Posterior vena cava (tissue), 2 donors: ENCODE measurements around the gene BTN3A1. TPM values are rescaled to one million over a fixed set of nuclear protein-coding genes. Genes with fewer than 3 reads are reported as not detected.
"Not testable (repeated sequence)": the region's sequence is repeated elsewhere in the genome, so short reads cannot be mapped to it uniquely, and the experiment has no call there.

ENCODE experiments used
- DNase-seq: peaks from one replicate; pipeline ENCODE4 v3.0.0-alpha.2; 2020; ENCODE audit warnings: low spot score
- intact Hi-C, 2 donors: fragments of 100-400 bp; cut with DNase I; formaldehyde crosslinking; loops; one replicate each; pipeline versions ENCODE4 v1.14.1 to v1.14.2; 2022 to 2023
- long read RNA-seq, 2 donors: library from polyadenylated mRNA; unstranded; transcript quantifications; one replicate each; pipeline ENCODE4 v2.0.0, GENCODE V29; 2020 to 2021
- total RNA-seq, 2 donors: library from RNA; stranded (reverse); fragmentation: NEBNext Ultra II Directional; extraction: Animal tissue kit (Norgen Biotek cat#: 25700); gene quantifications; one replicate each; pipeline ENCODE4 v1.2.1, GENCODE V29; 2021
- donor health status: DM: yes; HTN: yes; CAD: no.
- donor health status: DM: yes; HTN: yes; CAD: no.

BTN3A1 gene
- total RNA-seq = 10 to 100 TPM in 1 of 2 donors, 1 to 10 TPM in 1; 9.1 to 15.6 TPM
- long read RNA-seq, donor 1 = 0 reads
- long read RNA-seq, donor 2, partial matches to known transcripts = 0 of 8 reads
- long read RNA-seq, donor 2, other reads (novel, unspliced or antisense) = 8 of 8 reads

GRCh38 chr6:26401987-26402658 is at the start of gene BTN3A1:
TSS of gene BTN3A1 (plus strand) at chr6:26402275. CDS start at chr6:26405564, 3,289 bp downstream.
- DNase-seq = peak; percentile 87
- intact Hi-C loops = loop anchor here in 1 of 2 donors (10.0 kb wide), 1 partner anchor 63 kb away; no protein-coding TSS in a partner anchor

- intact Hi-C loops = no loop called here
- no peak for DNase-seq
Measured at GRCh38 chr6:26352315-26352714, 49.8 kb upstream of the BTN3A1 start.

GRCh38 chr6:26354162-26354561 is 47.9 kb upstream of the BTN3A1 start:
- intact Hi-C loops = no loop called here
- no peak for DNase-seq

- intact Hi-C loops = no loop called here
- DNase-seq = no peak
Measured at GRCh38 chr6:26355366-26355765, 46.7 kb upstream of the BTN3A1 start.

GRCh38 chr6:26357543-26357942 is 44.5 kb upstream of the BTN3A1 start:
- DNase-seq, intact Hi-C loops: not testable (repeated sequence)

- intact Hi-C loops = no loop called here
- no peak for DNase-seq
Measured at GRCh38 chr6:26358511-26358981, 43.5 kb upstream of the BTN3A1 start.

GRCh38 chr6:26359765-26360164 is 42.3 kb upstream of the BTN3A1 start:
- no peak for DNase-seq
- intact Hi-C loops = loop anchor here in 1 of 2 donors (10.0 kb wide), 1 partner anchor 175 kb away; the partner anchor contains the start of gene HMGN4

GRCh38 chr6:26360451-26361416 is 41.3 kb upstream of the BTN3A1 start:
- DNase-seq = no peak
- intact Hi-C loops = loop anchor here in 1 of 2 donors (10.0 kb wide), 1 partner anchor 174 kb away; the partner anchor contains the start of gene HMGN4

GRCh38 chr6:26361544-26361943 is 40.5 kb upstream of the BTN3A1 start:
- no peak for DNase-seq
- intact Hi-C loops = loop anchor here in 1 of 2 donors (10.0 kb wide), 1 partner anchor 173 kb away; the partner anchor contains the start of gene HMGN4

- no peak for DNase-seq
- intact Hi-C loops = loop anchor here in 1 of 2 donors (10.0 kb wide), 1 partner anchor 173 kb away; the partner anchor contains the start of gene HMGN4
Measured at GRCh38 chr6:26362093-26362835, 39.8 kb upstream of the BTN3A1 start.

- intact Hi-C loops = loop anchor here in 1 of 2 donors (10.0 kb wide), 1 partner anchor 172 kb away; the partner anchor contains the start of gene HMGN4
- DNase-seq = no peak
Measured at GRCh38 chr6:26362836-26363220, 39.2 kb upstream of the BTN3A1 start.

- intact Hi-C loops = loop anchor here in 1 of 2 donors (10.0 kb wide), 1 partner anchor 171 kb away; the partner anchor contains the start of gene HMGN4
- DNase-seq = no peak
Measured at GRCh38 chr6:26363882-26364701, 38.0 kb upstream of the BTN3A1 start.

GRCh38 chr6:26365633-26365995 is 36.5 kb upstream of the BTN3A1 start:
- DNase-seq = no peak
- intact Hi-C loops = loop anchor here in 1 of 2 donors (10.0 kb wide), 1 partner anchor 169 kb away; the partner anchor contains the start of gene HMGN4

GRCh38 chr6:26366504-26366903 is 35.6 kb upstream of the BTN3A1 start:
- intact Hi-C loops = loop anchor here in 1 of 2 donors (10.0 kb wide), 1 partner anchor 168 kb away; the partner anchor contains the start of gene HMGN4
- DNase-seq = no peak

- DNase-seq = no peak
- intact Hi-C loops = loop anchor here in 1 of 2 donors (10.0 kb wide), 1 partner anchor 168 kb away; the partner anchor contains the start of gene HMGN4
Measured at GRCh38 chr6:26367114-26367513, 35.0 kb upstream of the BTN3A1 start.

GRCh38 chr6:26371813-26372212 is 30.3 kb upstream of the BTN3A1 start:
- DNase-seq, intact Hi-C loops: not testable (repeated sequence)

- no peak for DNase-seq
- intact Hi-C loops = no loop called here
Measured at GRCh38 chr6:26372308-26373144, 29.5 kb upstream of the BTN3A1 start.
